Heart left ventricle (tissue), 16 donors: ENCODE results near the gene ARHGEF10L. TPM values are rescaled to one million over a fixed set of nuclear protein-coding genes. Genes with fewer than 3 reads are reported as not detected.

Source experiments
- ATAC-seq, 4 donors: fragments of 200-7000 bp; cut with Tn5 transposase; one replicate each; pipeline ENCODE4 v1.9.1; 2020 to 2022; ENCODE audit warnings: moderate library complexity in 4 of 4, mild to moderate bottlenecking in 3 of 4, moderate number of reproducible peaks in 1 of 4
- DNase-seq, 5 donors: peaks; one replicate each; pipeline ENCODE4 v3.0.0-alpha.2; 2020
- H3K27ac ChIP-seq, 12 donors: fragments of 200-600 bp; sonication (generic) in 4 of 12; one replicate each; pipeline versions ENCODE4 v1.5.0 to v1.8.0; 2016 to 2022; ENCODE audit warnings: mild to moderate bottlenecking in 2 of 12
- H3K27me3 ChIP-seq, 9 donors: fragments of 200-600 bp; sonication (generic) in 2 of 9; one replicate each; pipeline versions ENCODE4 v1.5.1 to v1.8.0; 2016 to 2022; ENCODE audit warnings: mild to moderate bottlenecking in 3 of 9
- H3K36me3 ChIP-seq, 9 donors: fragments of 200-600 bp; sonication (generic) in 2 of 9; one replicate each; pipeline versions ENCODE4 v1.5.0 to v1.8.0; 2018 to 2022; ENCODE audit warnings: mild to moderate bottlenecking in 2 of 9
- H3K4me1 ChIP-seq, 12 donors: fragments of 200-600 bp; sonication (generic) in 4 of 12; one replicate each; pipeline versions ENCODE4 v1.5.0 to v1.8.0; 2016 to 2022; ENCODE audit warnings: mild to moderate bottlenecking in 3 of 12
- H3K4me3 ChIP-seq, 12 donors: fragments of 200-600 bp; sonication (generic) in 4 of 12; one replicate each; pipeline versions ENCODE4 v1.5.0 to v1.8.0; 2017 to 2022; ENCODE audit warnings: mild to moderate bottlenecking in 9 of 12, moderate library complexity in 4 of 12
- H3K9me3 ChIP-seq, 12 donors: fragments of 200-600 bp; sonication (generic) in 4 of 12; one replicate each; pipeline versions ENCODE4 v1.5.0 to v1.8.0; 2016 to 2022; ENCODE audit warnings: mild to moderate bottlenecking in 1 of 12
- CTCF ChIP-seq, 12 donors: fragments of 200-600 bp; sonication (generic) in 4 of 12; IDR thresholded peaks; one replicate each; pipeline versions ENCODE4 v1.5.0 to v1.8.0; 2018 to 2022; ENCODE audit warnings: antibody characterized with exemption in 12 of 12, mild to moderate bottlenecking in 5 of 12
- POLR2A ChIP-seq, 2 donors: fragments of 450-650 bp; IDR thresholded peaks; one replicate each; pipeline ENCODE4 v1.6.1; 2017; ENCODE audit warnings: antibody characterized with exemption in 2 of 2, mild to moderate bottlenecking in 2 of 2, moderate library complexity in 2 of 2
- WGBS, 4 donors: extraction: QIAGEN DNeasy Blood & Tissue Kit in 2 of 4; methylation state at CpG; one replicate each; pipeline versions ENCODE4 v1.1.5 to v1.1.7; 2013 to 2018; 5-methylcytosine and 5-hydroxymethylcytosine counted together
- intact Hi-C, 10 donors: fragments of 100-400 bp; cut with DNase I; formaldehyde crosslinking; loops; one replicate each; pipeline versions ENCODE4 v1.11.1 to v1.14.2; 2022
- polyA plus RNA-seq, 2 donors: library from polyadenylated mRNA; stranded (reverse); fragments of 200-250 nt; gene quantifications; one replicate each; pipeline ENCODE4 v1.2.3, GENCODE V29; 2013
- total RNA-seq, 9 donors: library from RNA; depleted of rRNA in 2 of 9; stranded (reverse); fragments of >200 nt in 2 of 9; fragmentation: NEBNext Ultra II Directional in 3 of 9; extraction: Animal tissue kit (Norgen Biotek cat#: 25700) in 3 of 9; gene quantifications; one replicate each; pipeline versions ENCODE4 v1.1.0 to v1.2.4, GENCODE V29; 2016 to 2023
- donor health status: ischemic (EF 13 %, LVEDD 7.1; RV severe dilation, severe dysfunction).
- donor health status: healthy with polysubstance abuse.
- donor health status: DM: no; HTN: yes; CAD: no.
- donor health status: DM: no; HTN: no; CAD: no.
- donor health status: ischemic (EF 25% LVEDD 6.9; RV normal size, moderate dysfunction).
- donor health status: ischemic (EF 25% LVEDD 5.7; RV mildly dilated, moderate dysfunction).
- donor health status: healthy.
- donor health status: DM: yes; HTN: yes; CAD: no.
- donor health status: ischemic (EF 35%, LVEDD 5.7; RV mildly dilated, moderate dysfunction).
- donor health status: nonischemic (EF 11% LVEDD 7.7; RV severe dilation, severe dysfunction).
- donor health status: DM: yes; HTN: yes; CAD: no.
- donor health status: PGD.
- donor health status: ischemic (EF 29% LVEDD 5.4; RV normal size, mild dysfunction).
- donor health status: nonischemic (EF 23%, LVEDD 6.1; RV moderate dilation, normal function).

ARHGEF10L gene
- total and polyA plus RNA-seq, 11 donors = 44.6 to 72.8 (median 57.9) TPM

GRCh38 chr1:17523321-17524041, 16.0 kb upstream of the ARHGEF10L start:
- ATAC-seq = no peak
- H3K36me3 ChIP-seq = no peaks in the 10 kb centered on the region
- H3K27ac ChIP-seq = no peak overlapping the region
- intact Hi-C loops = no loop called here
- peaks cover 0 to 5% (median 0%) of the 10 kb centered on the region in 9 donors for H3K27me3 ChIP-seq
- DNase-seq = no peak
- no peaks in the 10 kb centered on the region for H3K9me3 ChIP-seq
- WGBS, 4 donors = 85 to 94% (median 91%) methylated on average over 7 of the region's 7 CpGs
- no peak overlapping the region for H3K4me3 ChIP-seq
- no peak for TF ChIP-seq POLR2A (IDR thresholded peaks at IDR 0.05)
- TF ChIP-seq CTCF (IDR thresholded peaks at IDR 0.05) = no peak
- H3K4me1 ChIP-seq = peaks cover 0 to 10% (median 2%) of the 10 kb centered on the region in 12 donors

GRCh38 chr1:17524645-17525044, 14.9 kb upstream of the ARHGEF10L start:
- DNase-seq (no peak), ATAC-seq (no peak)
- intact Hi-C loops = no loop called here
- Histone ChIP-seq H3K27ac (no peak overlapping the region), H3K36me3 (no peaks in the 10 kb centered on the region), H3K4me1 (peaks cover 0 to 10% (median 2%) of the 10 kb centered on the region in 12 donors), H3K27me3 (peaks cover 0 to 5% (median 0%) of the 10 kb centered on the region in 9 donors), H3K9me3 (no peaks in the 10 kb centered on the region), H3K4me3 (no peak overlapping the region)
- WGBS, 4 donors = 82 to 91% (median 90%) methylated on average over 2 of the region's 2 CpGs
- TF ChIP-seq POLR2A (IDR thresholded peaks at IDR 0.05) = no peak

- Histone ChIP-seq H3K27me3 (peaks cover 0 to 5% (median 0%) of the 10 kb centered on the region in 9 donors), H3K27ac (no peak overlapping the region), H3K9me3 (no peaks in the 10 kb centered on the region), H3K36me3 (no peaks in the 10 kb centered on the region), H3K4me1 (peaks cover 0 to 11% (median 3%) of the 10 kb centered on the region in 12 donors), H3K4me3 (no peak overlapping the region)
- intact Hi-C loops = no loop called here
- no peak for ATAC-seq
- WGBS, 4 donors = 75 to 90% (median 81%) methylated on average over 3 to 4 of the region's 4 CpGs
- DNase-seq = no peak
- TF ChIP-seq CTCF (IDR thresholded peaks at IDR 0.05) (no peak), POLR2A (IDR thresholded peaks at IDR 0.05) (no peak)
These were observed 13.4 kb upstream of the ARHGEF10L start for GRCh38 chr1:17525996-17526686.

GRCh38 chr1:17527036-17527914, 12.2 kb upstream of the ARHGEF10L start:
- intact Hi-C loops = no loop called here
- peaks cover 0 to 22% (median 12%) of the 10 kb centered on the region in 12 donors for H3K4me1 ChIP-seq

More at GRCh38 chr1:17527036-17527914, 12.2 kb upstream of the ARHGEF10L start:
- Histone ChIP-seq H3K4me3 (no peak overlapping the region), H3K27me3 (peaks cover 0 to 5% (median 0%) of the 10 kb centered on the region in 9 donors), H3K27ac (peak overlapping the region in 4 of 12 donors; percentile 30 to 64 (median 48)), H3K36me3 (no peaks in the 10 kb centered on the region), H3K9me3 (no peaks in the 10 kb centered on the region)
- ATAC-seq = no peak
- WGBS, 4 donors = 49 to 66% (median 58%) methylated on average over 14 of the region's 14 CpGs
- DNase-seq = no peak
- TF ChIP-seq CTCF (IDR thresholded peaks at IDR 0.05) (no peak), POLR2A (IDR thresholded peaks at IDR 0.05) (no peak)
